22Rv1 (cell line): ENCODE measurements around the gene DENND4B.

ENCODE experiments used
- ZFX ChIP-seq: fragments of 450-650 bp; IDR thresholded peaks from 2 replicates; pipeline ENCODE4 v1.6.1; 2017; ENCODE audit warnings: antibody characterized with exemption, borderline replicate concordance
- TF ChIP-seq, protein P1 (sequence below): fragments of 450-650 bp; IDR thresholded peaks from 2 replicates; pipeline ENCODE4 v1.5.1; 2017; ENCODE audit warnings: mild to moderate bottlenecking

DNA sequence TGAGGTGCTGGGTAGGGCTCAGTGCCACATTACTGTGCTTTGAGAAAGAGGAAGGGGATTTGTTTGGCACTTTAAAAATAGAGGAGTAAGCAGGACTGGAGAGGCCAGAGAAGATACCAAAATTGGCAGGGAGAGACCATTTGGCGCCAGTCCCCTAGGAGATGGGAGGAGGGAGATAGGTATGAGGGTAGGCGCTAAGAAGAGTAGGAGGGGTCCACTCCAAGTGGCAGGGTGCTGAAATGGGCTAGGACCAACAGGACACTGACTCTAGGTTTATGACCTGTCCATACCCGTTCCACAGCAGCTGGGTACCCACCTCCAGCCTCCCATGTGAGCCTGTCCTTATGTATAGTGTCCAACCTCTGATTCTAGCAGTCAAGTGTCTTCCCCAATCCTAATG is 12.9 kb upstream of the DENND4B start:
- TF ChIP-seq, protein P1, sequence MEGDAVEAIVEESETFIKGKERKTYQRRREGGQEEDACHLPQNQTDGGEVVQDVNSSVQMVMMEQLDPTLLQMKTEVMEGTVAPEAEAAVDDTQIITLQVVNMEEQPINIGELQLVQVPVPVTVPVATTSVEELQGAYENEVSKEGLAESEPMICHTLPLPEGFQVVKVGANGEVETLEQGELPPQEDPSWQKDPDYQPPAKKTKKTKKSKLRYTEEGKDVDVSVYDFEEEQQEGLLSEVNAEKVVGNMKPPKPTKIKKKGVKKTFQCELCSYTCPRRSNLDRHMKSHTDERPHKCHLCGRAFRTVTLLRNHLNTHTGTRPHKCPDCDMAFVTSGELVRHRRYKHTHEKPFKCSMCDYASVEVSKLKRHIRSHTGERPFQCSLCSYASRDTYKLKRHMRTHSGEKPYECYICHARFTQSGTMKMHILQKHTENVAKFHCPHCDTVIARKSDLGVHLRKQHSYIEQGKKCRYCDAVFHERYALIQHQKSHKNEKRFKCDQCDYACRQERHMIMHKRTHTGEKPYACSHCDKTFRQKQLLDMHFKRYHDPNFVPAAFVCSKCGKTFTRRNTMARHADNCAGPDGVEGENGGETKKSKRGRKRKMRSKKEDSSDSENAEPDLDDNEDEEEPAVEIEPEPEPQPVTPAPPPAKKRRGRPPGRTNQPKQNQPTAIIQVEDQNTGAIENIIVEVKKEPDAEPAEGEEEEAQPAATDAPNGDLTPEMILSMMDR, result no peak
- TF ChIP-seq ZFX, result no peak
